Nephron (organoid): ENCODE data around the gene ARMH1.

Experiments used
- H3K27ac Mint-ChIP-seq, 3 experiments: 2 replicates each; pipeline ENCODE4 v1.8.0; 2020; ENCODE audit warnings: mixed read lengths in 3 of 3, mild to moderate bottlenecking in 2 of 3, moderate library complexity in 1 of 3
- H3K27me3 Mint-ChIP-seq: 2 replicates; pipeline ENCODE4 v1.8.0; 2021; ENCODE audit warnings: low read depth, mild to moderate bottlenecking, moderate library complexity, mixed read lengths
- H3K36me3 Mint-ChIP-seq: 2 replicates; pipeline ENCODE4 v1.8.0; 2020; ENCODE audit warnings: low read depth, mixed read lengths
- H3K4me1 Mint-ChIP-seq: 2 replicates; pipeline ENCODE4 v1.8.0; 2020; ENCODE audit warnings: mixed read lengths
- H3K4me3 Mint-ChIP-seq, 3 experiments: 2 replicates each; pipeline ENCODE4 v1.8.0; 2020; ENCODE audit warnings: mild to moderate bottlenecking in 3 of 3, mixed read lengths in 3 of 3, moderate library complexity in 2 of 3
- H3K9me3 Mint-ChIP-seq: 2 replicates; pipeline ENCODE4 v1.8.0; 2020; ENCODE audit warnings: mixed read lengths
- CTCF ChIP-seq, 3 experiments: fragments of 200-600 bp; sonication (generic); IDR thresholded peaks; one replicate each; pipeline ENCODE4 v1.5.0; 2021; ENCODE audit warnings: antibody characterized with exemption in 3 of 3; ENCODE audit not compliant: unreplicated experiment in 3 of 3

The ARMH1 gene

GRCh38 chr1:44659566-44659965 lies 14.9 kb upstream of the ARMH1 start:
- Mint-ChIP-seq H3K36me3 (peaks cover 15% of the 10 kb centered on the region), H3K27me3 (peaks cover 26% of the 10 kb centered on the region), H3K27ac (no peak overlapping the region), H3K4me1 (peaks cover 12% of the 10 kb centered on the region), H3K9me3 (no peaks in the 10 kb centered on the region), H3K4me3 (no peak overlapping the region)
- no peak for TF ChIP-seq CTCF (IDR thresholded peaks at IDR 0.05; ENCODE audit: unreplicated experiment in 3 of 3)

GRCh38 chr1:44660176-44660575 lies 14.3 kb upstream of the ARMH1 start:
- peaks cover 31% of the 10 kb centered on the region for H3K27me3 Mint-ChIP-seq
- no peak overlapping the region for H3K4me3 Mint-ChIP-seq
- H3K4me1 Mint-ChIP-seq = peaks cover 14% of the 10 kb centered on the region
- no peak overlapping the region for H3K27ac Mint-ChIP-seq
- peaks cover 15% of the 10 kb centered on the region for H3K36me3 Mint-ChIP-seq
- H3K9me3 Mint-ChIP-seq = no peaks in the 10 kb centered on the region
- TF ChIP-seq CTCF (IDR thresholded peaks at IDR 0.05; ENCODE audit: unreplicated experiment in 3 of 3) = no peak

GRCh38 chr1:44661781-44662682 lies 12.5 kb upstream of the ARMH1 start:
- Mint-ChIP-seq H3K4me1 (peaks cover 14% of the 10 kb centered on the region), H3K36me3 (peaks cover 7% of the 10 kb centered on the region), H3K27ac (no peak overlapping the region), H3K4me3 (no peak overlapping the region), H3K27me3 (peaks cover 26% of the 10 kb centered on the region), H3K9me3 (no peaks in the 10 kb centered on the region)
- no peak for TF ChIP-seq CTCF (IDR thresholded peaks at IDR 0.05; ENCODE audit: unreplicated experiment in 3 of 3)

GRCh38 chr1:44662683-44663030 lies 11.9 kb upstream of the ARMH1 start:
- no peak overlapping the region for H3K27ac Mint-ChIP-seq
- H3K4me1 Mint-ChIP-seq = peaks cover 14% of the 10 kb centered on the region
- no peaks in the 10 kb centered on the region for H3K9me3 Mint-ChIP-seq
- TF ChIP-seq CTCF (IDR thresholded peaks at IDR 0.05; ENCODE audit: unreplicated experiment in 3 of 3) = no peak
- peaks cover 23% of the 10 kb centered on the region for H3K27me3 Mint-ChIP-seq
- peaks cover 7% of the 10 kb centered on the region for H3K36me3 Mint-ChIP-seq
- no peak overlapping the region for H3K4me3 Mint-ChIP-seq

- peaks cover under 1% of the 10 kb centered on the region for H3K36me3 Mint-ChIP-seq
- no peak overlapping the region for H3K4me3 Mint-ChIP-seq
- peaks cover 14% of the 10 kb centered on the region for H3K4me1 Mint-ChIP-seq
- no peak for TF ChIP-seq CTCF (IDR thresholded peaks at IDR 0.05; ENCODE audit: unreplicated experiment in 3 of 3)
- no peak overlapping the region for H3K27ac Mint-ChIP-seq
- H3K27me3 Mint-ChIP-seq = peaks cover 20% of the 10 kb centered on the region
- no peaks in the 10 kb centered on the region for H3K9me3 Mint-ChIP-seq
Measured at GRCh38 chr1:44663417-44663816, 11.1 kb upstream of the ARMH1 start.
